K562 (cell line): ENCODE results near the gene OXSR1.

Experiments used
- JUNB ChIP-seq: fragments of 450-650 bp; formaldehyde crosslinking; conservative IDR thresholded peaks from 2 replicates; pipeline ENCODE4 v1.4.0; 2020; ENCODE audit warnings: mild to moderate bottlenecking
- NFXL1 ChIP-seq: fragments of 450-650 bp; formaldehyde crosslinking; IDR thresholded peaks from 2 replicates; pipeline ENCODE4 v1.4.0; 2021; ENCODE audit warnings: mild to moderate bottlenecking
- NR2F6 ChIP-seq: fragments of 450-650 bp; formaldehyde crosslinking; IDR thresholded peaks from 2 replicates; pipeline ENCODE4 v1.4.0; 2020; ENCODE audit warnings: mild to moderate bottlenecking
- POLR2A ChIP-seq: fragments of 450-650 bp; conservative IDR thresholded peaks from 2 replicates; pipeline ENCODE4 v1.6.1; 2016
- RFX1 ChIP-seq: fragments of 450-650 bp; IDR thresholded peaks from 2 replicates; pipeline ENCODE4 v1.6.1; 2016; ENCODE audit warnings: mild to moderate bottlenecking, moderate library complexity
- RHOXF2B ChIP-seq: fragments of 250-450 bp; sonication (Bioruptor Pico); conservative IDR thresholded peaks from 2 replicates; pipeline ENCODE4 v1.5.1; 2021
- TAF7 ChIP-seq: fragments of 450-650 bp; IDR thresholded peaks from 2 replicates; pipeline ENCODE4 v1.6.1; 2016; ENCODE audit warnings: missing genetic modification characterization, missing compliant biosample characterization
- TF ChIP-seq, protein P1 (sequence below): sonication (generic); formaldehyde crosslinking; IDR thresholded peaks from 2 replicates; pipeline ENCODE4 v1.8.1; 2023; ENCODE audit warnings: mild to moderate bottlenecking, missing genetic modification reagents

DNA sequence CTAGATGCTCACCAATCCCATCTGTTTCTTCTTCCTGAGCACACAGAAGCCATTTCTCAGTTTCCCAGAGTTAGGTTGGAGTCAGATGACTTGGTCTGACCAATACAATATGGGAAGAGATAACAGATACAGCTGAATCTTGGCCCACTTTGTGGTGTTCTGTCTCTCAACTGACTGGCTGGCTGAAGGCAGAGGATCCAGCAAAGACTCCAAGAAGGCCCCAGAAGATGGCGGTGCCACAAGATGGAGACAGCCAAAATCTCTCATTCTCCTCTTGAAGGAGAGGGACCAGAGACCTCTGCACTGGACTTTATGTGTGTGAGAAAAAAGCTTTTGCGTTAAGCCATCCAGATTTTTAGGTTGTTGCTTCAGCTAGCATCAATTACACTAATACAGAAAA is 8.2 kb upstream of the OXSR1 start:
- TF ChIP-seq NR2F6 (CRISPR knock-in tag): no peak
- TF ChIP-seq RHOXF2B: no peak
- no peak for TF ChIP-seq NFXL1 (CRISPR knock-in tag)
- TF ChIP-seq POLR2A: no peak
- TF ChIP-seq, protein P1, sequence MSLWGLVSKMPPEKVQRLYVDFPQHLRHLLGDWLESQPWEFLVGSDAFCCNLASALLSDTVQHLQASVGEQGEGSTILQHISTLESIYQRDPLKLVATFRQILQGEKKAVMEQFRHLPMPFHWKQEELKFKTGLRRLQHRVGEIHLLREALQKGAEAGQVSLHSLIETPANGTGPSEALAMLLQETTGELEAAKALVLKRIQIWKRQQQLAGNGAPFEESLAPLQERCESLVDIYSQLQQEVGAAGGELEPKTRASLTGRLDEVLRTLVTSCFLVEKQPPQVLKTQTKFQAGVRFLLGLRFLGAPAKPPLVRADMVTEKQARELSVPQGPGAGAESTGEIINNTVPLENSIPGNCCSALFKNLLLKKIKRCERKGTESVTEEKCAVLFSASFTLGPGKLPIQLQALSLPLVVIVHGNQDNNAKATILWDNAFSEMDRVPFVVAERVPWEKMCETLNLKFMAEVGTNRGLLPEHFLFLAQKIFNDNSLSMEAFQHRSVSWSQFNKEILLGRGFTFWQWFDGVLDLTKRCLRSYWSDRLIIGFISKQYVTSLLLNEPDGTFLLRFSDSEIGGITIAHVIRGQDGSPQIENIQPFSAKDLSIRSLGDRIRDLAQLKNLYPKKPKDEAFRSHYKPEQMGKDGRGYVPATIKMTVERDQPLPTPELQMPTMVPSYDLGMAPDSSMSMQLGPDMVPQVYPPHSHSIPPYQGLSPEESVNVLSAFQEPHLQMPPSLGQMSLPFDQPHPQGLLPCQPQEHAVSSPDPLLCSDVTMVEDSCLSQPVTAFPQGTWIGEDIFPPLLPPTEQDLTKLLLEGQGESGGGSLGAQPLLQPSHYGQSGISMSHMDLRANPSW (CRISPR knock-in tag): no peak
- TF ChIP-seq JUNB: no peak
- no peak for TF ChIP-seq RFX1
- no peak for TF ChIP-seq TAF7 (tag)
